AG04450 (cell line): ENCODE measurements around the gene MCC. TPM values are rescaled to one million over a fixed set of nuclear protein-coding genes. Genes with fewer than 3 reads are reported as not detected.

Experiments
- CTCF ChIA-PET: fragments of 300-600, 350-600 bp; formaldehyde crosslinking; extraction: SDS; loops from one replicate; lab custom pipeline; 2022; ENCODE audit warnings: antibody characterized with exemption, inconsistent platforms; lab: Charles Lee
- POLR2A ChIA-PET: fragments of 350-600 bp; formaldehyde crosslinking; extraction: SDS; loops from one replicate; lab custom pipeline; 2021; ENCODE audit warnings: antibody characterized with exemption, inconsistent platforms; lab: Yijun Ruan, JAX
- DNase-seq: peaks from one replicate; pipeline ENCODE4 v3.0.0-alpha.2; 2011; ENCODE audit warnings: low read depth, low spot score
- H3K27ac ChIP-seq: one replicate; pipeline ENCODE4 v1.5.1; 2012; ENCODE audit warnings: low read depth, low read length, control low read depth
- H3K27me3 ChIP-seq: one replicate; pipeline ENCODE4 v1.6.0; 2012; ENCODE audit warnings: low read length; ENCODE audit not compliant: control insufficient read depth, insufficient read depth
- H3K4me3 ChIP-seq: 2 replicates; pipeline ENCODE4 v1.5.1; 2011; ENCODE audit warnings: mild to moderate bottlenecking, low read depth, low read length, control low read depth
- H3K9me3 ChIP-seq: 2 replicates; pipeline ENCODE4 v1.5.1; 2012; ENCODE audit warnings: low read length; ENCODE audit not compliant: control insufficient read depth, insufficient read depth
- polyA plus RNA-seq: library from polyadenylated mRNA; depleted of rRNA; stranded (reverse); fragments of >200 nt; gene quantifications from 2 replicates; pipeline ENCODE4 v1.2.3, GENCODE V29; 2011; rRNA removed
- small RNA-seq: library from RNA; depleted of rRNA; stranded (forward); fragments of <200 nt; gene quantifications from one replicate; pipeline ENCODE3, GENCODE V24; 2012; ENCODE audit warnings: low read depth; ENCODE audit not compliant: insufficient read length
- TF ChIP-seq, protein P1 (sequence below): IDR thresholded peaks from 2 replicates; pipeline ENCODE4 v1.5.1; 2011; ENCODE audit warnings: low read depth, low read length, control low read depth, inconsistent platforms

MCC gene
- polyA plus RNA-seq, 1 experiment: 17.5 TPM

DNA sequence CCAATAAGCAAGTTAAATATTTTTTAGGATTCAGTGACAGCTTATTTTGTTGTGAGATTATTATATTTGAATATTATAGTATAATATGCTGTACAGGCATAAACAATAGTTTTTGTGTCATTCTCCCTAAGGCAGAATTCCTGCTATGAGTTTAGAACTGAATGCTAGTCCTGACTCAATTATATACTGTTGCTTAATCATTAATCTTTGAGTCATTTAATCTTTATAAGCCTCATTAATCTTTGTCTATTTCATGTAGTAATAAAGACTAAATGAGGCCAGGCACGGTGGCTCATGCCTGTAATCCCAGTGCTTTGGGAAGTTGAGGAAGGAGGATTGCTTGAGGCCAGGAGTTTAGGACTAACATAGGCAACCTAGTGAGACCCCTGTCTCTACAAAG is 515.2 kb downstream of the MCC start:
- peaks cover 5% of the 10 kb centered on the region; the same call in 1 of the 2 replicates for H3K9me3 ChIP-seq
- H3K4me3 ChIP-seq: no peak overlapping the region
- DNase-seq: no peak
- ChIA-PET POLR2A (no interaction called here), CTCF (interaction anchor here (0.8 kb wide), 1 partner anchor 23 kb away, joined by 4 read pairs; no protein-coding TSS in a partner anchor)
- TF ChIP-seq, protein P1, sequence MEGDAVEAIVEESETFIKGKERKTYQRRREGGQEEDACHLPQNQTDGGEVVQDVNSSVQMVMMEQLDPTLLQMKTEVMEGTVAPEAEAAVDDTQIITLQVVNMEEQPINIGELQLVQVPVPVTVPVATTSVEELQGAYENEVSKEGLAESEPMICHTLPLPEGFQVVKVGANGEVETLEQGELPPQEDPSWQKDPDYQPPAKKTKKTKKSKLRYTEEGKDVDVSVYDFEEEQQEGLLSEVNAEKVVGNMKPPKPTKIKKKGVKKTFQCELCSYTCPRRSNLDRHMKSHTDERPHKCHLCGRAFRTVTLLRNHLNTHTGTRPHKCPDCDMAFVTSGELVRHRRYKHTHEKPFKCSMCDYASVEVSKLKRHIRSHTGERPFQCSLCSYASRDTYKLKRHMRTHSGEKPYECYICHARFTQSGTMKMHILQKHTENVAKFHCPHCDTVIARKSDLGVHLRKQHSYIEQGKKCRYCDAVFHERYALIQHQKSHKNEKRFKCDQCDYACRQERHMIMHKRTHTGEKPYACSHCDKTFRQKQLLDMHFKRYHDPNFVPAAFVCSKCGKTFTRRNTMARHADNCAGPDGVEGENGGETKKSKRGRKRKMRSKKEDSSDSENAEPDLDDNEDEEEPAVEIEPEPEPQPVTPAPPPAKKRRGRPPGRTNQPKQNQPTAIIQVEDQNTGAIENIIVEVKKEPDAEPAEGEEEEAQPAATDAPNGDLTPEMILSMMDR: no peak
- H3K27me3 ChIP-seq: no peaks in the 10 kb centered on the region
- no peak overlapping the region for H3K27ac ChIP-seq

Small RNAs within 50 kb of the gene (small RNA-seq; reads per million reads assigned to genes)
- gene RNU4ATAC13P: not detected

Other genes with a start within 250 kb of the MCC start
- gene TSSK1B, start 53.5 kb downstream of the MCC start, polyA plus RNA-seq: 0.10 TPM in 1 of 2 replicates, not detected in the other
- gene YTHDC2, start 25.2 kb upstream of the MCC start, polyA plus RNA-seq: 8.2 and 10.7 TPM in 2 replicates